ENCODE results near the gene APBA2.

- TF ChIP-seq CTCF (optimal IDR thresholded peaks at IDR 0.05 in 1 of 3, IDR thresholded peaks at IDR 0.05 in 1 of 3, conservative IDR thresholded peaks at IDR 0.05 in 1 of 3; ENCODE audit: extremely low read depth in 1 of 3, insufficient read depth in 2 of 3, low read length in 3 of 3) (no peak), EZH2 (IDR thresholded peaks at IDR 0.05; ENCODE audit: low read length) (no peak)
Measured at GRCh38 chr15:29097168-29097567, 211.4 kb downstream of the APBA2 start.
